ENCODE measurements around the gene FAHD2A. TPM values are rescaled to one million over a fixed set of nuclear protein-coding genes. Genes with fewer than 3 reads are reported as not detected.
A peak's percentile ranks its signal among the peaks of the same experiment; 100 is the strongest.
"Not testable (repeated sequence)": the region's sequence is repeated elsewhere in the genome, so short reads cannot be mapped to it uniquely, and the experiment has no call there.

FAHD2A gene
- polyA plus RNA-seq (2013, experiment 1 of 2; ENCODE audit: insufficient read length), result 30.5 TPM
- polyA plus RNA-seq (2013, experiment 2 of 2; ENCODE audit: insufficient read length), result 26.9 TPM

DNA sequence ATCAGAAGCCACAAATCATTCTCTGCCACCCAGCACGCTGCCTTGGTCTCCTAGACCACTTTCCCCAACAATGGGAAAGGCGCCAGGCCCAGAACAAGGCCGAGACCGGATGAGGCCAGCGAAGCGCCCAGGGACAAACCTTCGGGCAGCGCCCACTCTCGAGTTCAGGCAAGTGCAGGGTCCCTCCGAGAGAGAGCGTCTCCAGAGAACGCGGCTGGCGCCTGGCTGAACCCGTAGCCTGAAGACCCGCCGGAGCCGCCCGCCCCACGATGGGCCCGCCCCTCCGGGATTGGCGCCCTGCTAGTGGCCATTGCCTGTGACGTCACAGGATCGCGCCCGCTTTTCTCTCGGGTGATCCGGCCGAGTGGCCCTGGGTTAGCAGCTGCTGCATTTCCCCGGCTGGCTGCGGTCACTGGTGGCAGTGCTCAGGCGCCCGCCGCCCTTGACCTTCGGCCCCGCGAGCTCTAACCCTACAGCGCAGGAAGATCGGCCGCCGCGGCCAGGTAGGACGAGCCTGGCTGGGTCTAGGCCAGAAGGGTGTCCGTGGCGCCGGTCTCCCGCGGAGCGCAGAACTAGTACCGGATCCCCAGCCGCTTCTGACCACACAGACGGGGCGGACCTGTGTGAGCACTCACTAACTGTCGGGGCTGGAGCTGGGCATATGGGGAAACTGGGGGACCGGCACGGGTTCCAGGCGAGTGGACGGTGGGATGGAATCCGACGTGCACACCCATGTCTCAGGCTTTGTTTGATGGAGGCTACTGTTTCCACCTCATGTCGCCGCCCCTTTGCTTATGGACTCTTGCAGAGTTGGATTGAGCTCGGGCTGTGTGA, at the start of gene FAHD2A:
Gene FAHD2A (plus strand): TSS at position 339 of the 834 bp plus-strand sequence. CDS start 2,851 bp downstream, outside the sequence.
- peak; percentile 91 for DNase-seq

DNA sequence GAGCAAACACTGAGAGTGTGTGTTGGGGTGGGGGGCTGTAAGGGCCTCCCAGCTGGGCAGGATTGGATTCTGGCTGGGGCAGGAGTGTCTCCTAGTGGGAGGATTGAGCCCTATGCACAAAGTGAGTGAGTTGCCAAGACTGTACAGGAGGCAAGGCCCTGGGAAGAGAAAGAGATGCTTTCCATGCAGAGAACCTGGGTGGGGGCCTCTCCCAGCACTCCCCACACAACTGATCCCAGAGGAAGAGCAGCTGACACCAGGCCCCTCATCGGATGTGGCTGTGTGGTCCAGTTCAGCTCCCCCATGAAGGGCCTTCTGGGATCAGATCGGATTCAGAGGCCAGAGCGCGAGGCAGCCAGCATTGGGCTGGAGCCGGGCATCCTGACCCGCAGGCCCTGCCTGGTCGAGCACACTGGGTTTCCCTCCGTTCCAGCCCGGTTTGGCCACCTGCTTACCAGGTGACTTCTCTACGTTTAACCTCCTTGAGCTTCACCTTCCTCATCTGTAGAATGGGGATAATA, 49.4 kb upstream of the FAHD2A start:
- DNase-seq, result no peak

DNA sequence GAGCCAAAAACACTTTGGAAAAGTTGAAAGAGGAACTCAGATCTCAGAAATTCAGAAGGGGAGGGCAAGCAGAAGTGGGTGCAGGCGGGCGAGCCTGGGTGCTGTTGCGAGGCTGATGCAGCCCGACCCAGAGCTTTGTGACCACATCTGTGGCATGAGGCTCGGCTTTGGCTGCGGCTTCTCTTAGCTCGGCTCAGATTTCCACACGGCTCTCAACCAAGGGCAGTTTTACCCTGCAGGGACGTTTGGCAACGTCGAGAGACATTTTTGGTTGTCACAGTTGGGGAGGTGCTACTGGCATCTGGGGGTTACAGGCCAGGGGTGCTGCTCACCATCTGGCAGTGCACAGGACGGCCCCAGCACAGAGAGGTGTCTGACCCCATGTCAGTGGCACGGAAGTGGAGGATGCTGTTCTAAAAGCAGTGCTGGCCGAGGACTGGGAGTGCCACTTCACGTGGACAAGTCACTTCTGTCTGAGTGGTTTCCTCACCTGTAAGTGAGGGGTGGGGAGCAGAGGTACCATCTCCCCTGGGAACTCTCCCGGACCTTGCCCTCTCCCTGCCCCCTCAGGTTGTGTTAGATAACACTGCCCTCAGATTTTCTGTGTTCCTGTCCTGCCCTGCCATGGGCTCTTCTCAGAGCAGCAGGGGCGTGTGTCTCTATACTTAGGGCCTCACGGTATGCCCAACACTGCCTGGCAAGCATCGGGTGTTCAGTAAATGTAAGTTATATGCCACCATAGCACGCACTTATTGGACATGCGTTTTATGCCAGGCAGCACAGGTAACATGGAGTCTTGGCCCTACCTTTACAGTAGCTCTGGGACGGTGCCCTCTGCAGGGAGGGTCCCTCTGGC, 48.7 kb upstream of the FAHD2A start:
- no peak for DNase-seq

GRCh38 chr2:95354469-95354901, 48.0 kb upstream of the FAHD2A start:
- no peak for DNase-seq

DNA sequence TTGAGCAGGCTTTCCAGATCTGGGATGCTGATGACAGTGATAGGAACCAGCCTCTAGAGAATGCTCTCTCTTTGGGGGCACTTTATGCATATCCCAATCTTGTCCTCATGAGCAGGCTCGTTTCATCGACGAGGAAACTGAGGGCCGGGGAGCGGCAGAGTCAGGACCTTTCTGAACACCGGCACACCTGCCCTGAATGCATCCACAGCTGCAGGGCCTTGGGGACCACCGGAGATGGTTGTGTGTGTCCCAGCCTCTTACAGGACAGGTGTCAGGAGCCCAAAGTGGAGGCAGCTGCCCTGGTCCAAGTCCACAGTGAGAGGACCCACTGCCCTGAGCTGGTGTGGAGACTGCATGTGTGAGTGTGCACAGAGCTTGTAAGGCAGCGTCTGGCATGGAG, 47.6 kb upstream of the FAHD2A start:
- no peak for DNase-seq

DNA sequence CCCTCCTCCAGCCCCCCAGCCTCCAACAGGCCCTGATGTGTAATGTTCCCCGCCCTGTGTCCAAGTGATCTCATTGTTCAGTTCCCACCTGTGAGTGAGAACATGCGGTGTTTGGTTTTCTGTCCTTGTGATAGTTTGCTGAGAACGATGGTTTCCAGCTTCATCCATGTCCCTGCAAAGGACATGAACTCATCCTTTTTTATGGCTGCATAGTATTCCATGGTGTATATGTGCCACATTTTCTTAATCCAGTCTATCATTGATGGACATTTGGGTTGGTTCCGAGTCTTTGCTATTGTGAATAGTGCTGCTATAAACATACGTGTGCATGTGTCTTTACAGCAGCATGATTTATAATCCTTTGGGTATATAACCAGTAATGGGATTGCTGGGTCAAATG, 47.0 kb upstream of the FAHD2A start:
- not testable (repeated sequence) for DNase-seq

GRCh38 chr2:95356821-95357700, 45.4 kb upstream of the FAHD2A start:
- DNase-seq, result no peak

GRCh38 chr2:95357717-95358280, 44.7 kb upstream of the FAHD2A start:
- no peak for DNase-seq

- peak; percentile 83 for DNase-seq
Measured at GRCh38 chr2:95359031-95359430, 43.5 kb upstream of the FAHD2A start.

- no peak for DNase-seq
Measured at GRCh38 chr2:95359501-95359930, 43.0 kb upstream of the FAHD2A start.

- peak; percentile 7 for DNase-seq
Measured at GRCh38 chr2:95361216-95361980, 41.1 kb upstream of the FAHD2A start.

DNA sequence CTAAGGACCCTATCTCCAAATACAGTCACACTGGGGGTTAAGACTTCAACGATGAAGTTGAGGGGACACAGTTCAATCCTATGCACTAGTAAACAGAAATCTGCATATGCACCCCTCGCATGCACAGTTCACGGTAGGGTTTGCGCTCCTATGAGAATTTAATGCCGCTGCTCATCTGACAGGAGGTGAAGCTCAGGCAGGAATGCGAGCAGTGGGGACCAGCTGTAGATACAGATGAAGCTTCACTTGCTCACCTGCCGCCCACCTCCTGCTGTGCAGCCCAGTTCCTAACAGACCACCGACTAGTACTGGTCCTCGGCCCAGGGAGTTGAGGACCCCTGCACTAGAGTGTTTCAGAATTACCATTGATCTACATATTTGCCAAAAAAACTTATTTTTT, 40.0 kb upstream of the FAHD2A start:
- DNase-seq, result no peak

GRCh38 chr2:95366514-95366913, 36.0 kb upstream of the FAHD2A start:
- DNase-seq, result no peak

DNA sequence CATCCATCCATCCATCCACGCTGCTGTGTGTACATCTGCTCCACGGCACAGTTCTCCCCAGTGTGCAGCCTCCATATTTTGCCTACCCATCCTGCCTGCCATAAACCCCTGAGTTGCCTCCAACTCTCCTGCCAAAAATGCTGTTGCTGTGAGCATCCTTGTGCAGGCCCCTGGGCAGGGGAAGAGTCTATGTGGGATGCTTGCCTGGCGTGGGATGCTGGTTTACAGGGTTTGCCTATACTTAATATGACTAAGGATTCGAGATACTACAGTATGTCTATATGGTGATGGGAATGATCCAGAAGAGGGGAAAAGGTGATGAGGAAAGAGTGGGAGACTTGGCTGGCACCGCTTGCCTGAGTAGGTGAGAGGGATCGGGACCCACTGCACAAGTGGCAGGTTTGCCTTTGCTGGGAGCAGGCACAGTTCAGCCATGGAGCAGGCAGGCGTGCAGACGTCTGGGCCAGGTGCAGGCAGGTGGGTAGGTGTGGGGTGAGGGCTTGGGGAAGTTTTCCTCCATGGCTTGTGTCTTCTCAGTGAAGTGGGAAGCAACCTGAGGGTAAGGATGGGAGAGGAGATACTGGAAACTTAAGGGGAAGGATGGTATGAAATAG, 30.2 kb upstream of the FAHD2A start:
- DNase-seq, result no peak

DNA sequence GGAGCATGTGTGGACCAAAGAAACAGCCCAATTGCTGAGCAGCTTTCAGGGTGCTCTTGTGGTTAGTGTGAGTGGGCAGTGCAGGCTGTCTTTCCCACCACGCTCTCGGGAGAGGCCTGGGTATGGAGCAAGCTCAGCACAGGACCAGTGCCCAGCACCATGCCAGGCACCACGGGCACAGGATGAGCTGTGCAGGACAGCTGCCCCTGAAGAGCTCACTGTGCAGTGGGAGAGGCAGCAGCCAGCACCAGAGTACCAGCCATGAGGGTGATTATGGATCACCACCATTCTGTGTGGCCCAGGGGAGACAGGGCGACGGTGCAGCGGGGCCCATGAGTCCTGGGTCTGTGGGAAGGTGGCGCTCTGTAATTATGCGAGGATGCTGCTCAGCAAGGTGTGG, 29.7 kb upstream of the FAHD2A start:
- DNase-seq, result no peak

DNA sequence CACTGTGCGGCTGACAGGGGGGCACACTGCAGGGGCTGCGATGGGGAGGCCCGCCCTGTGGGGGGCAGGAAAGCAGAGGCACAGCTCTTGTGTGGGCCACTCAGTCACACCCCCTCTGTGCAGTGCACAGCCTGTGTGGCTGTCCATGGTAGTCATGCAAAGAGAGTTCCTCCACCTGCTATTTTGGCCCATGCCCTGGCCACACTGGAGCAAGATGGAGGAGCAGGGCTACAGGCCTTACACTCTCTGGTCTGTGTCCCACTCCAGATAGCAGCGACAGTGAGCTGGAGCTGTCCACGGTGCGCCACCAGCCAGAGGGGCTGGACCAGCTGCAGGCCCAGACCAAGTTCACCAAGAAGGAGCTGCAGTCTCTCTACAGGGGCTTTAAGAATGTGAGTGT, 28.5 kb upstream of the FAHD2A start:
- DNase-seq, result no peak

DNA sequence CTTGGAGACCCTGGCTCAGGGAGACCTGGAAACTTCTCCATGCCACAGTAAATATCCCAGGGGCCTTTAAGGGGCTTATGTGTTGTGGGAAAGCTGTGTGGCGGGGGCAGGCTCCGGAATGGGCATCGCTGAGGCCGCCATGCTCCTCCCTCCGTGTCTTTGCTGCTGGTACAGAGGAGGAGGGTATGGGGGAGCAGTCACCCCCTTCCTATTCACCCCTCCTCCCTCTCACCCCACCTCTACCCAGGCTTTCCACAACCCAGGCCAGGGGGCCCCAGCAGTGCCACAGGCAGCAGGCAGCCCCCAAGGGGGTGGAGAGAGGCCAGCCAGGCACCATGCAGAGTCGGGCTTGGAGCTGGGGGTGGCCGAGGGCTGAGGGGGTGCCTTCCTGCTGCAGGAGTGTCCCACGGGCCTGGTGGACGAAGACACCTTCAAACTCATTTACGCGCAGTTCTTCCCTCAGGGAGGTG, 28.0 kb upstream of the FAHD2A start:
- DNase-seq, result no peak

- peak; percentile 17 for DNase-seq
Measured at GRCh38 chr2:95374921-95375471, 27.5 kb upstream of the FAHD2A start.

DNA sequence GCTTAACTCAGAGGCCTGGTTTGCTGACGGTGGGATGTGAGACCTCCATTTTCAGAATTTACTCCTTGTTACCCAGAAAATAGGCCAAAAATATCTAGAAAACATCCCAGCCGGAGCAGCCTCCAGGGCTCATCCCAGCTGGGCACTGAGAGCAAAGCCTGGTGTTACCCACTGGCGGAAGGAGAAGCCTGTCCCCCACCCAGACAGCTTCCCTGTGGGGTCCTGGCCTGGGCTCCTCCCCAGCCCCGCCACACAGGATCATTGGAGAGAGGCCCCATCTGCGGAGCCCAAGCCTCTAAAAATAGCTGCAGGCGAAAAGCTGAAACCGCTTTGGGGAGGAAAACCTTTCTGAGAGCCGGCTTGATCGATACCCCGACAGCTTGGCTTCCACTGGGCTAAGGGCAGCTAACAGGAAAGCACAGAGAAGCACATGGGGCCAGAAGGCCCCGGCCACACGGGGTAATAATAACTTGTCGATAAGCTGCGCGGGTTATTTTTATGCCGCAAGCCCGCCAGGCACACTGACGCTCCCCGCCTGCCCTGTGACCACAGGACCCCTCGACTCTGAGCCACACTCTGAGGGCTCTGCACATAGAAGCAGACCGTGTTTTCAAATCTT, 26.9 kb upstream of the FAHD2A start:
- DNase-seq, result no peak
